GM12878 (cell line): ENCODE results near the gene UBE2QL1. TPM values are rescaled to one million over a fixed set of nuclear protein-coding genes. Genes with fewer than 3 reads are reported as not detected.

Experiments
- ATAC-seq: fragments of 200-7000 bp; cut with Tn5 transposase; 3 replicates; pipeline ENCODE4 v1.9.1; 2020; ENCODE audit warnings: mild to moderate bottlenecking, moderate library complexity
- BruUV-seq: library from RNA; stranded (reverse); fragments of 400-500 nt; replicated peaks from 2 replicates; lab custom pipeline; 2021; lab: Mats Ljungman, UMichigan
- CTCF ChIA-PET: fragments of 300-600 bp; sonication (Branson Sonifier 250); formaldehyde crosslinking; extraction: SDS; loops from one replicate; lab custom pipeline; 2021; ENCODE audit warnings: inconsistent platforms; lab: Yijun Ruan, JAX
- POLR2A ChIA-PET: fragments of 350-600 bp; formaldehyde crosslinking; extraction: SDS; loops from one replicate; lab custom pipeline; 2021; ENCODE audit warnings: inconsistent platforms; lab: Charles Lee
- RAD21 ChIA-PET: fragments of 300-600 bp; sonication (Branson Sonifier 250); formaldehyde crosslinking; loops from one replicate; lab custom pipeline; 2023; ENCODE audit warnings: antibody characterized with exemption; ENCODE audit not compliant: unreplicated experiment; lab: Charles Lee
- SMC1A ChIA-PET: fragments of 300-600 bp; sonication (Branson Sonifier 250); formaldehyde crosslinking; loops from one replicate; lab custom pipeline; 2023; ENCODE audit not compliant: unreplicated experiment, uncharacterized antibody; lab: Charles Lee
- DNase-seq: peaks from one replicate; pipeline ENCODE4 v3.0.0-alpha.2; 2011; ENCODE audit warnings: low read depth, low spot score
- FAIRE-seq: peaks from 3 replicates; lab custom pipeline; 2011; peaks lifted over from hg19 to GRCh38; lab: Jason Lieb, UNC
- H2AFZ ChIP-seq: 2 replicates; pipeline ENCODE4 v1.6.0; 2011; ENCODE audit warnings: low read depth, low read length, control low read depth; ENCODE audit not compliant: control insufficient read depth
- H3K27ac ChIP-seq: 2 replicates; pipeline ENCODE4 v1.5.1; 2011; ENCODE audit warnings: control low read depth; ENCODE audit not compliant: control insufficient read depth, insufficient read depth
- H3K27me3 ChIP-seq, 2 experiments: replicated peaks in 1 of 2; 2 replicates each; pipeline versions ENCODE4 v1.6.0 to v1.6.1; 2011; ENCODE audit warnings: low read length in 1 of 2; ENCODE audit not compliant: control insufficient read depth in 2 of 2, insufficient read depth in 2 of 2
- H3K36me3 ChIP-seq, 2 experiments: 2 replicates each; pipeline ENCODE4 v1.5.1; 2011; ENCODE audit warnings: low read length in 1 of 2; ENCODE audit not compliant: control insufficient read depth in 2 of 2, insufficient read depth in 2 of 2
- H3K4me1 ChIP-seq: 2 replicates; pipeline ENCODE4 v1.6.1; 2011; ENCODE audit warnings: mild to moderate bottlenecking, low read length, moderate library complexity, mixed read lengths; ENCODE audit not compliant: control insufficient read depth, insufficient read depth
- H3K4me2 ChIP-seq: 2 replicates; pipeline ENCODE4 v1.6.0; 2011; ENCODE audit warnings: control low read depth; ENCODE audit not compliant: control insufficient read depth, insufficient read depth
- H3K4me3 ChIP-seq: fragments of 200-600 bp; sonication (generic); 2 replicates; pipeline ENCODE4 v1.5.1; 2016
- H3K79me2 ChIP-seq: 2 replicates; pipeline ENCODE4 v1.6.0; 2011; ENCODE audit warnings: low read length; ENCODE audit not compliant: control insufficient read depth, insufficient read depth
- H3K9ac ChIP-seq: 2 replicates; pipeline ENCODE4 v1.8.0; 2011; ENCODE audit warnings: low read length, control low read depth, mixed read lengths; ENCODE audit not compliant: control insufficient read depth, insufficient read depth
- H3K9me3 ChIP-seq: replicated peaks from 3 replicates; pipeline ENCODE4 v1.5.1; 2011; ENCODE audit warnings: mild to moderate bottlenecking, low read length; ENCODE audit not compliant: control insufficient read depth, insufficient read depth
- H4K20me1 ChIP-seq: 2 replicates; pipeline ENCODE4 v1.6.0; 2011; ENCODE audit not compliant: control insufficient read depth, insufficient read depth
- BCL11A ChIP-seq: IDR thresholded peaks from 2 replicates; pipeline ENCODE4 v1.6.1; 2011; ENCODE audit warnings: low read depth, low read length
- BMI1 ChIP-seq: fragments of 450-650 bp; IDR thresholded peaks from 2 replicates; pipeline ENCODE4 v1.6.1; 2016; ENCODE audit warnings: mild to moderate bottlenecking, moderate library complexity, borderline replicate concordance
- DPF2 ChIP-seq: fragments of 450-650 bp; IDR thresholded peaks from 2 replicates; pipeline ENCODE4 v1.6.1; 2017; ENCODE audit warnings: mild to moderate bottlenecking
- ELK1 ChIP-seq: IDR thresholded peaks from 2 replicates; pipeline ENCODE4 v1.6.1; 2012; ENCODE audit warnings: low read depth, low read length, improper control_type of control experiment
- IRF3 ChIP-seq: fragments of 450-650 bp; IDR thresholded peaks from 2 replicates; pipeline ENCODE4 v1.6.1; 2014; ENCODE audit warnings: mild to moderate bottlenecking
- NRF1 ChIP-seq: conservative IDR thresholded peaks from 2 replicates; pipeline ENCODE4 v1.6.1; 2011; ENCODE audit warnings: mild to moderate bottlenecking, low read depth, low read length, improper control_type of control experiment
- RFX5 ChIP-seq: IDR thresholded peaks from 2 replicates; pipeline ENCODE4 v1.6.1; 2011; ENCODE audit warnings: low read depth, low read length, improper control_type of control experiment
- SPI1 ChIP-seq: IDR thresholded peaks from 2 replicates; pipeline ENCODE4 v1.6.1; 2011; ENCODE audit warnings: low read depth, mild to moderate bottlenecking, low read length, moderate library complexity, borderline replicate concordance; ENCODE audit not compliant: insufficient read depth
- SUPT20H ChIP-seq: IDR thresholded peaks from 2 replicates; pipeline ENCODE4 v1.6.1; 2011; ENCODE audit warnings: low read depth, mild to moderate bottlenecking, low read length, moderate library complexity, borderline replicate concordance; ENCODE audit not compliant: control insufficient read depth
- USF1 ChIP-seq: IDR thresholded peaks from 2 replicates; pipeline ENCODE4 v1.6.1; 2011; ENCODE audit warnings: borderline replicate concordance, low read depth, mild to moderate bottlenecking, moderate library complexity, mixed read lengths, low read length; ENCODE audit not compliant: insufficient read depth; ENCODE audit errors: extremely low read length
- ZZZ3 ChIP-seq: IDR thresholded peaks from 2 replicates; pipeline ENCODE4 v1.6.1; 2011; ENCODE audit warnings: low read depth; ENCODE audit not compliant: control insufficient read depth, insufficient read length
- WGBS: methylation state at CpG from one replicate; pipeline ENCODE4 v1.1.6; 2016; ENCODE audit warnings: low lambda C conversion rate; ENCODE audit not compliant: insufficient replicate concordance, insufficient coverage; ENCODE audit errors: missing lambda C conversion rate; 5-methylcytosine and 5-hydroxymethylcytosine counted together
- in situ Hi-C: fragments of 300-500 bp; cut with MboI; formaldehyde crosslinking; loops from 9 replicates; pipeline ENCODE4 v1.14.3; 2018; ENCODE audit warnings: mixed read lengths
- intact Hi-C: fragments of 100-400 bp; cut with micrococcal nuclease; formaldehyde crosslinking; loops from one replicate; pipeline ENCODE4 v1.14.2; 2022; ENCODE audit not compliant: unreplicated experiment
- polyA plus RNA-seq, 11 experiments: library from polyadenylated mRNA; depleted of rRNA in 4 of 11; unstranded in 6 of 11; stranded (reverse) in 5 of 11; fragments of >200 nt; fragmentation: Nextera tagmentation in 4 of 11; fragmentation: Illumina TruSeq in 1 of 11; extraction: Ambion mirVana in 4 of 11; extraction: Trizol in 1 of 11; gene quantifications; 1 replicate in 1 of 11; 2 replicates in 10 of 11; pipeline versions ENCODE4 v1.2.1 to v1.2.3, GENCODE V29; 2011 to 2016; ENCODE audit warnings: inconsistent platforms in 2 of 11, missing spikeins in 2 of 11, low read depth in 1 of 11
- total RNA-seq, 4 experiments: library from RNA; depleted of rRNA in 3 of 4; stranded (reverse); fragments of >200 nt in 3 of 4; fragmentation: Illumina TruSeq in 1 of 4; extraction: Trizol in 1 of 4; gene quantifications; 2 replicates each; pipeline versions ENCODE4 v1.2.1 to v1.2.3, GENCODE V29; 2013 to 2021

Gene UBE2QL1
- total and polyA plus RNA-seq, 10 of the 15 experiments (the other 5 are each of a cell fraction or from before 2014, with no cell fraction given), result 0.03 to 0.62 (median 0.04) TPM; not detected in 6

GRCh38 chr5:6502421-6502820 is 53.8 kb downstream of the UBE2QL1 start:
- H3K9ac ChIP-seq, result no peak overlapping the region
- no peak for TF ChIP-seq RFX5
- no peak for TF ChIP-seq IRF3
- no peak for TF ChIP-seq NRF1
- TF ChIP-seq SPI1, result no peak
- no peak for TF ChIP-seq SUPT20H
- TF ChIP-seq DPF2, result no peak
- TF ChIP-seq ZZZ3, result no peak
- TF ChIP-seq USF1, result no peak
- no peak for TF ChIP-seq ELK1
- no peak for TF ChIP-seq BCL11A
- no peak for TF ChIP-seq BMI1
- no peak overlapping the region for H2AFZ ChIP-seq
- RAD21 ChIA-PET, result no interaction called here
- no peak overlapping the region for H3K27ac ChIP-seq
- no peaks in the 10 kb centered on the region for H3K36me3 ChIP-seq
- POLR2A ChIA-PET, result no interaction called here
- DNase-seq (no peak), ATAC-seq (no peak), FAIRE-seq (peak; percentile 35)
- no peaks in the 10 kb centered on the region for H4K20me1 ChIP-seq
- BruUV-seq, result no TSS peak
- CTCF ChIA-PET, result no interaction called here
- H3K79me2 ChIP-seq, result no peaks in the 10 kb centered on the region
- H3K4me2 ChIP-seq, result no peak overlapping the region
- no peaks in the 10 kb centered on the region for H3K27me3 ChIP-seq
- H3K9me3 ChIP-seq, result no peaks in the 10 kb centered on the region; the same call in 2 of the 3 replicates
- intact Hi-C loops, result no loop called here
- SMC1A ChIA-PET, result interaction anchor here (1.1 to 1.6 kb wide), 2 partner anchors 8 to 18 kb away, joined by 3 to 4 read pairs; no protein-coding TSS in a partner anchor
- no peaks in the 10 kb centered on the region for H3K4me1 ChIP-seq
- no peak overlapping the region for H3K4me3 ChIP-seq
- WGBS, result 37% methylated on average over 4 of the region's 4 CpGs
- in situ Hi-C loops, result no loop called here
